Upper lobe of left lung (tissue), 6 donors: ENCODE results near the gene CFAP68. TPM values are rescaled to one million over a fixed set of nuclear protein-coding genes. Genes with fewer than 3 reads are reported as not detected.

ENCODE experiments used
- ATAC-seq, 2 donors: fragments of 200-7000 bp; cut with Tn5 transposase; one replicate each; pipeline ENCODE4 v1.9.1; 2022; ENCODE audit warnings: mild to moderate bottlenecking in 2 of 2, moderate library complexity in 2 of 2; ENCODE audit not compliant: low FRiP score in 2 of 2
- DNase-seq, 2 donors: peaks; one replicate each; pipeline ENCODE4 v3.0.0-alpha.2; 2019 to 2020
- H3K27ac ChIP-seq, 4 donors: fragments of 200-600 bp; sonication (generic); one replicate each; pipeline ENCODE4 v1.5.1; 2016 to 2019
- H3K27me3 ChIP-seq, 4 donors: fragments of 200-600 bp; sonication (generic); one replicate each; pipeline ENCODE4 v1.5.1; 2017 to 2019
- H3K36me3 ChIP-seq, 4 donors: fragments of 200-600 bp; sonication (generic); one replicate each; pipeline ENCODE4 v1.5.1; 2016 to 2019
- H3K4me1 ChIP-seq, 4 donors: fragments of 200-600 bp; sonication (generic); one replicate each; pipeline ENCODE4 v1.5.1; 2018 to 2019
- H3K4me3 ChIP-seq, 4 donors: fragments of 200-600 bp; sonication (generic); one replicate each; pipeline ENCODE4 v1.5.1; 2017 to 2019; ENCODE audit warnings: mild to moderate bottlenecking in 2 of 4, moderate library complexity in 1 of 4
- H3K9me3 ChIP-seq, 4 donors: fragments of 200-600 bp; sonication (generic); one replicate each; pipeline ENCODE4 v1.5.1; 2018 to 2019
- CTCF ChIP-seq, 6 experiments: fragments of 450-650 bp in 4 of 6; fragments of 200-600 bp in 2 of 6; sonication (generic) in 2 of 6; IDR thresholded peaks; one replicate each; pipeline ENCODE4 v1.5.1; 2016 to 2019; ENCODE audit warnings: antibody characterized with exemption in 6 of 6
- EP300 ChIP-seq, 4 donors: sonication (generic); formaldehyde crosslinking; IDR thresholded peaks; one replicate each; pipeline ENCODE4 v1.5.1; 2017; ENCODE audit warnings: antibody characterized with exemption in 4 of 4, control low read depth in 2 of 4
- POLR2A ChIP-seq, 4 donors: fragments of 450-650 bp; IDR thresholded peaks; one replicate each; pipeline ENCODE4 v1.5.1; 2016 to 2017; ENCODE audit warnings: antibody characterized with exemption in 4 of 4, mild to moderate bottlenecking in 2 of 4
- POLR2AphosphoS5 ChIP-seq, 2 donors: sonication (generic); formaldehyde crosslinking; IDR thresholded peaks; one replicate each; pipeline ENCODE4 v1.5.1; 2017; ENCODE audit warnings: antibody characterized with exemption in 2 of 2
- whole genome bisulfite sequencing, 2 donors: methylation state at CpG; one replicate each; pipeline ENCODE4 v1.1.5; 2017 to 2018; 5-methylcytosine and 5-hydroxymethylcytosine counted together
- total RNA-seq, 6 donors: library from RNA; depleted of rRNA in 4 of 6; stranded (reverse); fragments of >200 nt in 4 of 6; gene quantifications; one replicate each; pipeline versions ENCODE4 v1.1.0 to v1.2.1, GENCODE V29; 2016 to 2021
- donor health status: DM: no; HTN: no; CAD: no; lungs with moderate emphysema.
- donor health status: DM: no; HTN: yes; CAD: no; lungs with severe emphysema.

CFAP68 gene
- total RNA-seq, 6 donors from 2014 or later, result 2.1 to 29.4 (median 19.5) TPM

- Histone ChIP-seq H3K27me3 (peaks cover 0 to 4% (median 0%) of the 10 kb centered on the region in 4 donors), H3K9me3 (no peaks in the 10 kb centered on the region), H3K36me3 (no peaks in the 10 kb centered on the region), H3K4me3 (peak overlapping the region in 3 of 4 donors; percentile 6 to 53 (median 52)), H3K27ac (peak overlapping the region; percentile 75 to 88 (median 85)), H3K4me1 (peaks cover 0 to 14% (median 7%) of the 10 kb centered on the region in 4 donors)
- WGBS, 2 donors, result 52 to 62% methylated on average over 9 of the region's 9 CpGs
- no peak for TF ChIP-seq EP300 (IDR thresholded peaks at IDR 0.05)
- TF ChIP-seq CTCF (IDR thresholded peaks at IDR 0.05), result no peak
- no peak for TF ChIP-seq POLR2AphosphoS5 (IDR thresholded peaks at IDR 0.05)
- TF ChIP-seq POLR2A (IDR thresholded peaks at IDR 0.05), result no peak
- no peak for ATAC-seq
- no peak for DNase-seq
Measured at GRCh38 chr11:111910676-111911562, 31.6 kb downstream of the CFAP68 start.

- TF ChIP-seq POLR2AphosphoS5 (IDR thresholded peaks at IDR 0.05) (peak; percentile 47 to 64), CTCF (IDR thresholded peaks at IDR 0.05) (no peak), EP300 (IDR thresholded peaks at IDR 0.05) (no peak), POLR2A (IDR thresholded peaks at IDR 0.05) (peak in 1 of 4 donors; percentile 13)
- Histone ChIP-seq H3K4me3 (peak within 1 kb of the TSS; percentile 19 to 53 (median 46)), H3K36me3 (no peaks in the 10 kb centered on the region), H3K4me1 (peaks cover 0 to 14% (median 7%) of the 10 kb centered on the region in 4 donors), H3K27me3 (peaks cover 0 to 4% (median 0%) of the 10 kb centered on the region in 4 donors), H3K27ac (peak within 1 kb of the TSS; percentile 75 to 88 (median 85)), H3K9me3 (no peaks in the 10 kb centered on the region)
- peak; percentile 75 to 84 for ATAC-seq
- DNase-seq, result peak; percentile 64 to 75
- 44 to 47% methylated on average over 15 to 17 of the region's 17 CpGs for WGBS, 2 donors
Measured at GRCh38 chr11:111911563-111912401, 32.4 kb downstream of the CFAP68 start, which contains the start of gene CRYAB. Gene CRYAB (minus strand): TSS chr11:111911770. CDS start chr11:111911724, 46 bp downstream.

- ATAC-seq (peak in 1 of 2 donors; percentile 17), DNase-seq (peak in 1 of 2 donors; percentile 76)
- peaks cover 0 to 4% (median 0%) of the 10 kb centered on the region in 4 donors for H3K27me3 ChIP-seq
- TF ChIP-seq EP300 (IDR thresholded peaks at IDR 0.05) (no peak), POLR2AphosphoS5 (IDR thresholded peaks at IDR 0.05) (no peak), POLR2A (IDR thresholded peaks at IDR 0.05) (no peak), CTCF (IDR thresholded peaks at IDR 0.05) (no peak)
- H3K36me3 ChIP-seq, result no peaks in the 10 kb centered on the region
- 8 to 10% methylated on average over 13 to 23 of the region's 26 CpGs for WGBS, 2 donors
- H3K4me3 ChIP-seq, result peak within 1 kb of the TSS; percentile 20 to 53 (median 46)
- peaks cover 0 to 14% (median 7%) of the 10 kb centered on the region in 4 donors for H3K4me1 ChIP-seq
- H3K9me3 ChIP-seq, result no peaks in the 10 kb centered on the region
- peak within 1 kb of the TSS; percentile 75 to 88 (median 85) for H3K27ac ChIP-seq
Measured at GRCh38 chr11:111912535-111912934, 33.2 kb downstream of the CFAP68 start, which contains the start of gene HSPB2. Gene HSPB2 (plus strand): TSS chr11:111912734. CDS start chr11:111912830, 96 bp downstream.

GRCh38 chr11:111913031-111913861 is 33.9 kb downstream of the CFAP68 start:
- ATAC-seq, result peak in 1 of 2 donors; percentile 70
- DNase-seq, result peak in 1 of 2 donors; percentile 78
- TF ChIP-seq EP300 (IDR thresholded peaks at IDR 0.05), result no peak
- TF ChIP-seq POLR2AphosphoS5 (IDR thresholded peaks at IDR 0.05), result no peak
- TF ChIP-seq POLR2A (IDR thresholded peaks at IDR 0.05), result no peak
- no peak for TF ChIP-seq CTCF (IDR thresholded peaks at IDR 0.05)

More at GRCh38 chr11:111913031-111913861, 33.9 kb downstream of the CFAP68 start:
- 60 to 73% methylated on average over 14 to 24 of the region's 24 CpGs for WGBS, 2 donors
- Histone ChIP-seq H3K4me1 (peaks cover 0 to 18% (median 9%) of the 10 kb centered on the region in 4 donors), H3K27me3 (peaks cover 0 to 4% (median 0%) of the 10 kb centered on the region in 4 donors), H3K4me3 (peak overlapping the region; percentile 20 to 53 (median 46)), H3K27ac (peak overlapping the region; percentile 75 to 88 (median 85)), H3K9me3 (no peaks in the 10 kb centered on the region), H3K36me3 (no peaks in the 10 kb centered on the region)
